ENCODE measurements around the gene R3HDM4. TPM values are rescaled to one million over a fixed set of nuclear protein-coding genes. Genes with fewer than 3 reads are reported as not detected.

The R3HDM4 gene
- total RNA-seq, 1 experiment from 2014 or later, result 23.0 TPM

DNA sequence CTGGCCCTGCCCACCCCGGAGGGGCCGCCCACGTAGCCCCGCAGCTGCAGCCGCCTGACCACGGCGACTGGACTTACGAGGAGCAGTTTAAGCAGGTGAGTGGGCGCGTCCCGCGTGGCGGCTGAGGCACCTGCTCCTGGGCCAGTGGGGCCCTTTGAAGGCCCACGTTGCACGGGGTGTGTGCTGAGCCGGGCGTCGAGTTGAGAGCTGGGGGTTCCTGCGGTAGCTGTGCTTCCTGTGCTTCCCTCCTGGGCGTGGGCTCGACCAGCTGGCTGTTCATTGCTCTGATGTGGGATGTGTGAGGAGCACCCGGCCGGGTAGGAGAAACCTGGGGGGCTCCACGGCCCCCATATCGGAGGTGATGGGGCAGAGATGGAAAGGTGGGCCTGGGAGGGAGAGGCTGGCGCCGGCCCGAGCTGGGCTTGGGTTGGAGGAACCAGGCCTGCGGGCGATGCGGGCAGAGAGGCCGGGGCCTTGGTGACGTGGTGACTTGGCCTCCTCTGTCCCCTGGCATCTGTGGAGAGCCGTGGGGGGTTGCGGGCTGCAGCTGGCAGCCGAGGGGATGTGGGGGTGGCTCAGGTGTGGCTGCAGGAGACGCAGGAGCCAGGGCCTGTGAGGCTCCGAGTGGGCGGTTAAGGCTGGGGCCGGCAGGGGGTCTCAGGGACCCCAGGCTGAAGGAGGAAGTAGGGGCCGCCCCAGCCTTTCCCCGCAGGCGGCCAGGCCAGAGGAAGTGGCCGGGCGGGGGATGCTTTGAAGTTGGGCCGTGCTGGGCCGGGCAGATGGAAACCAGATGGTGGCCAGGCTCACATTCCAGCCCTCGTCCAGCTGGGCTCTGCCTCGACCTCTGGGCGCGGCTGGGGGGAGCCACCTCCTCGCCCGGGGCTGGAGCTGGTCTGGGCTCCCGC lies 19.9 kb upstream of the R3HDM4 start:
- peak; percentile 94 for DNase-seq (ENCODE audit: low spot score)

DNA sequence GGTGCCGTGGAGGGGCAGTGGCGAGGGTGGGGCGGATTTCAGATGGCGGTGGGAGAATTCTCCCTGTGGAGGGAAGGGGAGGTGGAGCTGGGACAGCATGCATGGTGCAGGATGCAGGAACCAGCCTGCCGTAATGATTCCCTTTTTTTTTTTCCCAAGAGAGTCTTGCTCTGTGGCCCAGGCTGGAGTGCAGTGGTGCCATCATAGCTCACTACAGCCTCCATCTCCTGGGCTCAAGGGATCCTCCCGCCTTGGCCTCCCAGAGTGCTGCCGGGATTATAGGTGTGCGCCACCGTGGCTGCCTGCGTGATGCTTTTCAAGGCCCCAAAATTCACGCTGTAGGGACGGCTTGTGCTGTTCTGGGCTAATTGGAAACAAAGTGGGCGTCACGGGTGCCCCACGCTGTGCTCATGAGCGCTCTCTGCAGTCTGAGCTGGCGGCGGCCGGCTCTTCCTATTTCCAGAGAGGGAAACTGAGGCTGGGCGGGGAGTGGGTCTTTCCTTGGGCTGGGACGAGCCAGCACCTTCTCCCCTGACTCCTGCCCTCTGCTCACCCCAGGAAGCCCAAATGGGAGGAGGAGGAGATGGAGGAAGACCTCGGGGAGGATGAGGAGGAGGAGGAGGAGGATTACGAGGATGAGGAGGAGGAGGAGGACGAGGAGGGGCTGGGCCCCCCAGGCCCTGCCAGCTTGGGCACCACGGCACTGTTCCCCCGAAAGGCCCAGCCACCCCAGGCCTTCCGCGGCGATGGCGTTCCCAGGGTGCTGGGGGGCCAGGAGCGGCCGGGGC lies 19.0 kb upstream of the R3HDM4 start:
- DNase-seq (ENCODE audit: low spot score), result no peak

DNA sequence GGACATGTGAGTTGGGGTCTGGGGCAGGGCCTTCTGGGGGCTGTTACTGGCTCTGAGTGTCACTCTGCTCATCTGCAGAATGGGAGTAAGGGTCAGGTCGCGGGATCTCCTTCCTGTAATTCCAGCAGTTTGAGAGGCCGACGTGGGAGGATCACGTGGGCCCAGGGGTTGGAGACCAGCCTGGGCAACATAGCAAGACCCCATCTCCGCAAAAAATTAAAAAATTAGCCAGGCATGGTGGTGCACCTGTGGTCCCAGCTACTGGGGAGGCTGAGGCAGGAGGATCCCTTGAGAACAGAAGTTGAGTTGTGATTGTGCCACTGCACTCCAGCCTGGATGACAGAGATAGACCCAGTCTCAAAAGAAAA lies 16.9 kb upstream of the R3HDM4 start:
- no peak for DNase-seq (ENCODE audit: low spot score)

DNA sequence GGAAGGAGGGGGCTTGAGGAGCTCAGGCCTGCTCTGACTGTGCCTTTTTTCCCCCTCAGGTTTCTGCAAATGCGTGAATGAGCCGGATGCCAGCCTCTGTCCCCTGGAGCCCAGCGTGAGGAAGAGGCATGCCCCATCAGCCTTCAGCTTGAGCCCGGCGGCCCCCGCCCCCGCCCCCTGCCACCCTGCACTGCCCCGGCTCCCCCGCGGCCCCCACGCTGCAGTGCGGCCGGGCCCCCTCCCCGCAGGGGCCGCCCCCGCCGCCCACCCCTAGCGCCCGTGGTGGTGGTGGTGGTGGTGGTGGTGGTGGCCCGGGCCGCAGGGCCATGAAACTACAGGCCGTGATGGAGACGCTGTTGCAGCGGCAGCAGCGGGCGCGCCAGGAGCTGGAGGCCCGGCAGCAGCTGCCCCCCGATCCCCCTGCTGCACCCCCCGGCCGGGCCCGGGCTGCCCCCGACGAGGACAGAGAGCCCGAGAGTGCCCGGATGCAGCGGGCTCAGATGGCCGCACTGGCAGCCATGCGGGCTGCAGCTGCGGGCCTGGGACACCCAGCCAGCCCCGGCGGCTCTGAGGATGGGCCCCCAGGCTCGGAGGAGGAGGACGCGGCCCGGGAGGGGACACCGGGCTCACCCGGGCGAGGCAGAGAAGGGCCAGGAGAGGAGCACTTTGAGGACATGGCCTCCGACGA lies 16.3 kb upstream of the R3HDM4 start:
- no peak for DNase-seq (ENCODE audit: low spot score)

DNA sequence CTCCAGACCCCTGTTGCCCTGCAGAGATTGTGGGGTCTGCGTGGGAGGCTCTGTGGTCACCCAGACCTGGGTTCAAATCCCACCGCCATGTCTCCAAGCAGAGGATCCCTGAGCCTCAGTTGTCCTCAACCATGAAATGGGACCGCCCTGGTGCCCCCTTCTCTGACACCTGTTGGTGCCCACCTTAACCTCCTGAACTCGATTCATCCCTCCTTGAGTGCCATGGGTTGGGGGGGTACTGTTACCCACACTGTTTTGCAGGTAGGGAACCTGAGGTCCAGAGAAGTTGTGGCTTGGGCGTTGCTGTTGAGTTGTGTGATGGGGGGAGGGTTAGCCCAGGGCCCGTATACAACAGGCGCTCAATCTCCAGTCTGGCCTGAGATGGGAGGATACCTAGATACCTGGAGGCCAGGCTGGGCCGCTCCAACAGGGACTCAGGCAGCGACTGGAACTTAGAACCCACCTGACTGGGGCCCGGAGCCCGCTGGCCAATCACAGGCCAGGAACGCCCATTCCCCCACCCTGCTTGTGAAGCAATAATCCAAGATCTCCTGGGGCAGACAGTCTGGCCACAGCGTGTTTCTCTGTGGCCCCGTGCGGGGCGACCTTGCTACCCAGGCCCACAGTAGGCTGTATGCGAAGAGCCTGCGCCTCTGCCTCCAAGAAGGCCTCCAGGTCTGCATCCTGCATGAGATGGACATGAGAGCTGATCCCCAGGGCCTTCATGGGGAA lies 15.6 kb upstream of the R3HDM4 start:
- no peak for DNase-seq (ENCODE audit: low spot score)

DNA sequence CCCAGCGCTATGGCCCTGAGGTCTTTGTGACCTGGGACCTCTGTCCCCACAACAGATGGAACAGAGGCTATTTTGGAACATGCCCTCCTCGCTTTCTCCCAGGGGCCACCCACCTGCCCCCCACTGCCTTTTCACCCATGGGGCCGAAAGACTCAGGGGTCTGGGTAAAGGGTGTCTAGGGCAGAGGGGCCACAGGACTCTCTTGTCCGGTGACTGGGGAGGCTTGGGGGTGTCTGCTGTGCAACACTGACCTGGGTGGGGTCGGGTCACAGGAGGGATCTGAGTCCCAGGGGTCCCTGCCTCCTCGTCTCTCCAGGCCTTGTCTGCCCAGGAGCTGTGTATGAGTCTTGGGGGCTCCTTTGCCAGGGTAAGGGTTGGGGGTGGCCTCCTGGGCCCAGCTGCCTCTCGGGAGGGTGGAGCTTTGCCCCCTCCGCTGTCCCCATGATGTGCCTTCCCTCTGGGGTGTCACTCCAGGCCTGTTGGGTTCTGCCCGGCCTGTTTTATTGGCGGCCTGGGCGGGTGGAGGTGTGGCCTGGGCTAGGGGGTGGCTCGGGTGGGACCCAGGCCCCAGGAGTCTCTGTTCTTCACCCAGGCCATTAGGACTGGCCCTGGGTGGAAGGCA lies 14.9 kb upstream of the R3HDM4 start:
- no peak for DNase-seq (ENCODE audit: low spot score)

DNA sequence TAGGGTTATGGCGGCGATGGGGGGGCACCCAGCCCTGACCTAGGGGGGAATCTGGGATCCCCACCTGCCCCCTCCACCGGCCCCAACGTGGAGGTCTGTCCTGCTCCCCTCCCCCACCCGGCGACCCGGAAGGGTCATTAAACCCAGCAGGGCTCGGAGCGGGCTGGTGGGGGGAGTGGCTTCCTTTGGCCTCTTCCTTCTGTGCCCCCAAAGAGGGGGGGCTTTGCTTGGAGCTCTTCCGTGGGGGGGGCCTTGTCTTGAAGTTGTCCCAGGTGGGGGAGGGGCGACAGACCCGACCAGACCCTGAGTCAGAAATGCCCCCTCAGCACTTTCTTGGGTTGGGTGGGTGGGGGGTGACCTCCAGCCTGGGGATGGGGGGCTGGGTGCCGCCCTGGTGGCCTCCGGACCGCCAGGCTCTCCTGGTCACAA lies 14.3 kb upstream of the R3HDM4 start:
- DNase-seq (ENCODE audit: low spot score), result no peak

DNA sequence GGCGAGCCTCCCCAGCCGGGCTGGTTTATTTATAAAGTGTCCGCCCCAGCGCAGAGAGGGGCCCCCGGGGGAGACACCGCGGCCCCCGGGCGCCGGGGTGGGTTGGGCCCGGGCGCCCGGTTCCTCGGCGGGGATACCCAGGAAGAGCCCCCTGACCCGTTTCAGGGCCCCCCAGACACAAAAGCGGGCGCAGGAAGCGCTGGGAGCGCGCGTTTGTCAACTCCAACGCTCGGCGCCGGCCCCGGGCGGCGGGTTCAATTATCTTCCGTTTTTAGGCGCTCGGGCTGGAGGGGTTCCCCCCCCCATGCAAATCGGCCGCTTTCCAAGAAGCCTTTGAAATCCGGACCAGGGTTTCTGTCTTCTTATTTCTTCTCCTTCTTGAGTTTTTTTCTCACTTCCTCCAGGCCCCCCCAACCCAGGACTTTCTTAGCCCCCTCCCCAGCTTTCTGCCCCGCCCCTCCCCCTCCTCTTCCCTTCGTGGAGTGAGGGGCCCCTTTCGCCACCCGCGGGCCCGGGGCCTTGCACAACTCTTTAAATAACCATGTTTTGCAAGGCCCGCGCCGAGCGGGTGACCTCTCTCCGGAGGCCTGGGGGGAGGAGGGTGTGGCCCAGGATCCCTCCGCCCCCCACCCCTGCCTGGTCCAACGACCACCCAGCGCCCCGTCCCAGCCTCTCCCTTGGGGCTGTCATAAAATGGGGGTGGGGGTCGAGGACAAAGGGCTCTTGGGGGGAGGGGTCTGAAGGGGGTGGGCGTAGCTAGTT lies 13.8 kb upstream of the R3HDM4 start:
- no peak for DNase-seq (ENCODE audit: low spot score)

DNA sequence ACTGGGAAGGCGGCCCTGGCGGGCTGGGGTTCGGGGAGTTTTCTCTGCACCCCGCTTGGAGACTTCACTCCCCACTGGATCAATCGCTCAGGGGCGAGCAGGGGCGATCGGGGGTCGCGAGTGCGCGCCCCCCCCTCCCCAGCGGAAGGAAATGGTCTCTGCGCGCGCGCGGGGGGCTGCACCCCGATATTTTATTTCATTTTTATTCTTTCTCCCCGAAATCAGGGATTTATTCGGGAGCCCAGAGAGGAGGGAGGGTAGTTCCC lies 13.2 kb upstream of the R3HDM4 start:
- no peak for DNase-seq (ENCODE audit: low spot score)

DNA sequence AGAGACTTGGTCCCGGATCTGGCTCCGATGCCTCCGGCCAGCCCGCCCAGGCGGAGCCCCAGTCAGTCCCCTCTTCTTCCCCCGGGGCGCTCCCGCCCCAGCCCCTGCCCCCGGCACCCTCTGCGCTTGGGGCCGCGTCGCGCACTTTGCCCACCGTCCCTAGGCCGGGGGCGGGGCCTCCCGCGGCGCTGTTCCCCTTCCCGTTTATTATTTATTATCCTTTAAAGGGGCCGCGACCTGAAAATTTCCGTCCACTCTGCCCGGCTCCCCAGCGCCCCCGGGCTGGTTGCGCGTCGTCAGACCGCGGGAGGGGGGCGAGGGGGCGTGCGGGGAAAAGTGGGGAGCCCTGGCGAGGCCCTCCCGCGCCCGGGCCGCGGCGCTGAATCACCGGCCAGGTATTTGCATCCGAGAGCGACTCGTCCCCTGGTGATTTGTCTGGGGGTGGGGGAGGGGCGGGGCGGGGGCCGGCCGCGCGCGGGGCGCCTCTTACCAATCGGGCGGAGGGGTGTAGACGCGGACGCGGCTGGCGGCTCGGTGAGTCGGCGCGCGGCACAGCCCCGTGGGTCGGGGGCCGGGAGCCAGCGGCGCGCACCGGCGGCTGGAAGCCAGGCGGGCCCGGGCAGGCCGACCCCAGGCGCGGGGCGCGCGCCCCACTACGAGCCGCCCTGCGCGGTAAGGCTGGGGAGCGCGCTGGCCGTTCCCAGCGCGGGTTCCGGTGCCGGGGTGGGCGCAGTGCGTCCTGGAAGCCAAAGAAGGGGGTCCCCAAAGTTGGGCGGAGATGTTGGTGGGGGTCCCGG lies 12.7 kb upstream of the R3HDM4 start, which contains the start of gene ARID3A:
Gene ARID3A, plus strand, starts transcription at position 510 of the 797 bp plus-strand sequence. CDS start 3,494 bp downstream, outside the sequence.
- DNase-seq (ENCODE audit: low spot score), result peak; percentile 73

DNA sequence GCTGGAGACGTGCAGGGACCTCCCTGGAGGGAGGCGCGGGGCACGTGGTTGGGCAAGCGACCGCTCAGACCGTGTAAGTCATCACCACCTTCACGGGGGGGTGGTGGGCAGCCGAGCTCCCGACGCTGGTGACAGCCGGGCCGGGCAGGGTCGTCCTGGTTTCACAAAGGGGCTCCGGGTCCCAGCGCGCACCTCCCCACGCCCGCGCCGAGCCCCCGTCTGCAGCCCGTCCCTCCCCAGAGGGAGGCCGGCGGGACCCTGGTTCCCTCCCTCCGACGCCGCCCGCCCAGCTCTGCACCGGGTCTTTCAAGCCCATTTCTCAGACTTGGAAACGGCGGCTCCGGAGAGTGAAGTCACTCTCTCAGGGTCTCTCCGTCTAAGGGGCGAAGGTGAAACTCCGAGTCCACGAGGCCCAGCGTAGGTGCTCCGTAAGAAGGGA lies 12.1 kb upstream of the R3HDM4 start:
- no peak for DNase-seq (ENCODE audit: low spot score)

DNA sequence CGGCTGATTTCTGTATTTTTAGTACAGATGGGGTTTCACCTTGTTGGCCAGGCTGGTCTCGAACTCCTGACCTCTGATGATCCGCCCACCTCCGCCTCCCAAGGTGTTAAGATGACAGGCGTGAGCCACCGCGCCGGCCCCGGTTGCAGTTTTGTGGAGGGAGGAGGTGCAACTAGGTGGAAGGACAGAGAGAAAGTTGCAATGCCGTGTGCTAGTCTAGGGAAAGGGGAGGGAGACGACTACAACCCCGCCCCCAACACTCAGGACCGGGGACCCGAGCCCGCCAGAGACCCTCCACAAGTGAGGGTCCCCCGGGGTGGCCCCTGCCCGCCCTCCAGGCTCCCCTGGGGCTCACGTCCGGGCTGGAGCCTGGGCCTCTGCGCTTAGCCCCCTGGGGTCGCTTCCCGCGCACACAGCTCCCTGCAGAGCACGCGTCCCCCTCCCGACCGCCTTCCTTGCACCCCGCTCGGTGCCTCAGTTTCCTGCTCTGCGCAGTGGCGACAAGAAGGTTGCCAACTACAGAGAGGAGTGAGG lies 11.6 kb upstream of the R3HDM4 start:
- DNase-seq (ENCODE audit: low spot score), result no peak

DNA sequence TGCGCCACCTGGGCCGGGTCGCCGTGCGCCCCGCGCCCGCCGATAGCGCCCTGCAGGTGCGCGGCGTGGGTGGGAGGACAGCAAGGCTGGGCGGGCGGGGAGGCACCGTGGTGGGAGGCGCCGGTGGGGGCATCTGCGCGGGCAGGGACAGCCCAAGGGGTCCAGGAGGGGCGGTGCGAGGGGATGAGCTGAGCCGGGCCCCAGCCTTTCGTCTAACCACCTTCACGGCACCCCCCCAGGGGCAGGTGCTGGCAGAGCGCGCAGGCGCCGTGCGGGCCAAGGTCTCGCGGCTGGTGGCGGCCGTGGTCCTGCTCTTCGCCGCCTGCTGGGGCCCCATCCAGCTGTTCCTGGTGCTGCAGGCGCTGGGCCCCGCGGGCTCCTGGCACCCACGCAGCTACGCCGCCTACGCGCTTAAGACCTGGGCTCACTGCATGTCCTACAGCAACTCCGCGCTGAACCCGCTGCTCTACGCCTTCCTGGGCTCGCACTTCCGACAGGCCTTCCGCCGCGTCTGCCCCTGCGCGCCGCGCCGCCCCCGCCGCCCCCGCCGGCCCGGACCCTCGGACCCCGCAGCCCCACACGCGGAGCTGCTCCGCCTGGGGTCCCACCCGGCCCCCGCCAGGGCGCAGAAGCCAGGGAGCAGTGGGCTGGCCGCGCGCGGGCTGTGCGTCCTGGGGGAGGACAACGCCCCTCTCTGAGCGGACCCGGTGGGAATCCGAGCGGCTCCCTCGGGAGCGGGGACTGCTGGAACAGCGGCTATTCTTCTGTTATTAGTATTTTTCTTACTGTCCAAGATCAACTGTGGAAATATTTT lies 7.2 kb upstream of the R3HDM4 start:
- DNase-seq (ENCODE audit: low spot score), result no peak

DNA sequence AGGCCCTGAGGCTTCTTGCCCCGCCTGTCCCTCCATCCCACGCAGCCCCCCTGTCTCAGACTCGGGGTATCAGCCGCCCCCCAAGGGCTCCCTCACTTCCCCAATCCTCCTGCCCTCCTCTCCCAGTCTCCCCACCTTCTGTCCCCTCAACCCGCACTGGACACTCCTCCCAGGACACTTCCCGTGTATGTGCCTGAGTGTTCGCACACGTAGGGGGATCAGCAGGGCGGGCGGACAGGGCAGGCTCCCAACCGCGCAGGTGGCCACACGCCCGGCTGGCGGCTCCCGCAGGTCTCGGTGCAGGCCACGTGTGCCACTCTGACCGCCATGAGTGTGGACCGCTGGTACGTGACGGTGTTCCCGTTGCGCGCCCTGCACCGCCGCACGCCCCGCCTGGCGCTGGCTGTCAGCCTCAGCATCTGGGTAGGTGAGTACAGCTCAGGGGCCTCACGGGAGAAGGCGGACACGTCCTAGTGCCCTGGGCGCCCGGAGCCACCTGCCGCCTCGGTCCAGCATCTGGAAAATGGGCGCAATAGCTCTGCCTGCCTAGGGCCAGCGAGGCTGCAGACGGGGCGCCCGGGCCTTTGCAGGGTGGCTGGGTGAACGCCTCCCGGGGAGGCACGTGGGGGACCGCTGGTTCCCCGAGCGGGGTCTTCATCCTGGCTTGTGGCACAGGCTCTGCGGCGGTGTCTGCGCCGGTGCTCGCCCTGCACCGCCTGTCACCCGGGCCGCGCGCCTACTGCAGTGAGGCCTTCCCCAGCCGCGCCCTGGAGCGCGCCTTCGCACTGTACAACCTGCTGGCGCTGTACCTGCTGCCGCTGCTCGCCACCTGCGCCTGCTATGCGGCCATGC lies 6.4 kb upstream of the R3HDM4 start:
- no peak for DNase-seq (ENCODE audit: low spot score)

DNA sequence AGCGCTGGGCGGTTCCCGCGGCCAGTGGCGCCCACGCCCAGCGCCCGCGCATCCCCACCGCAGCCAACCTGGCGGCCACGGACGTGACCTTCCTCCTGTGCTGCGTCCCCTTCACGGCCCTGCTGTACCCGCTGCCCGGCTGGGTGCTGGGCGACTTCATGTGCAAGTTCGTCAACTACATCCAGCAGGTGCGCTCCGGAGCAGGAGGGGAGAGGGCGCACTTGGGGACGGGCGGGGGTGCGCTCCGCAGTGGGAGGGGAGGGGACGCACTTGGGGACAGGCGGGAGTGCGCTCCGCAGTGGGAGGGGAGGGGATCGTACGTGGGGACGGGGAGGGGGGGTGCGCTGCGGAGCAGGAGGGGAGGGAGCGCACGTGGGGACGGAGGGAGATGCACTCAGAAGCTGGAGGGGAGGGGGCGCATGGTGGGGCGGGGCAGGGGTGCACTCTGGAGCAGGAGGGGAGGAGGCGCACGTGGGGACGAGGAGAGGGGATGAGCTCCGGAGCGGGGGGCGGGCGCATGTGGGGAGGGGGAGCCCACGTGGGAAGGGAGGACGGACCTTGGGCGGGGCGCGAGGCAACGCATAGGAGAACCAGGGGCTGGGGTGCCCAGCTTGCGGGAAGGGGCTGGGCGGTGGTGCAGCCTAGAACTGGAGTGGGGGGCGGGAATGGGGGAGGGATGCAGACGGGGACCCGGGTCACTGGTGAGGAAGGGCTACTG lies 5.6 kb upstream of the R3HDM4 start:
- no peak for DNase-seq (ENCODE audit: low spot score)

DNA sequence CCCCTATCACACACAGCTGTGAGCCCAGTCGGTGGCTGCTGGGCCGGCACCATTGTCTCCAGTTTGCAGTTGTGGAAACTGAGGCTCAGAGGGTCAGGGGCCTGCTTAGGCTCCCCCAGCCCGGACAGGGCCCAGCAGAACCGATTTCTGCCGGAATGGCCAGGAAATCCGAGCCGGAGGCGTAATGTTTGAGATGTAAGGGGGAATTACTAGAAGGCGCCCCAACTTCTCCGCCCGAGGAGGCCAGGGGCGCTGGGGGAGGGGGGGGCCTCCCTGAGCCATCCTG lies 5.1 kb upstream of the R3HDM4 start:
- no peak for DNase-seq (ENCODE audit: low spot score)

Data from A172 (cell line).